Hepatocyte (in vitro differentiated cells): ENCODE measurements around the gene NAMPT. TPM values are rescaled to one million over a fixed set of nuclear protein-coding genes. Genes with fewer than 3 reads are reported as not detected.

Experiments
- DNase-seq: peaks from one replicate; pipeline ENCODE4 v3.0.0-alpha.2; 2016; ENCODE audit warnings: low spot score
- H2AFZ ChIP-seq: fragments of 200-600 bp; sonication (generic); 2 replicates; pipeline ENCODE4 v1.6.0; 2016; ENCODE audit warnings: antibody characterized with exemption, mild to moderate bottlenecking
- H3K27ac ChIP-seq: fragments of 200-600 bp; sonication (generic); 2 replicates; pipeline ENCODE4 v1.5.1; 2016; ENCODE audit warnings: mild to moderate bottlenecking
- H3K27me3 ChIP-seq: fragments of 200-600 bp; sonication (generic); 2 replicates; pipeline ENCODE4 v1.6.1; 2016
- H3K36me3 ChIP-seq: fragments of 200-600 bp; sonication (generic); replicated peaks from 2 replicates; pipeline ENCODE4 v1.5.1; 2016; ENCODE audit warnings: low read depth; ENCODE audit not compliant: insufficient read depth
- H3K4me1 ChIP-seq: fragments of 200-600 bp; sonication (generic); 2 replicates; pipeline ENCODE4 v1.5.1; 2016; ENCODE audit warnings: mild to moderate bottlenecking, moderate library complexity; ENCODE audit not compliant: insufficient read depth
- H3K4me2 ChIP-seq: fragments of 200-600 bp; sonication (generic); 2 replicates; pipeline ENCODE4 v1.6.0; 2016
- H3K4me3 ChIP-seq: fragments of 200-600 bp; sonication (generic); 2 replicates; pipeline ENCODE4 v1.5.1; 2016; ENCODE audit warnings: mild to moderate bottlenecking
- H3K79me2 ChIP-seq: fragments of 200-600 bp; sonication (generic); 2 replicates; pipeline ENCODE4 v1.6.0; 2017; ENCODE audit warnings: mild to moderate bottlenecking
- H3K9me2 ChIP-seq: fragments of 200-600 bp; sonication (generic); replicated peaks from 2 replicates; pipeline ENCODE4 v1.6.0; 2017; ENCODE audit warnings: mild to moderate bottlenecking; ENCODE audit not compliant: insufficient read depth
- H3K9me3 ChIP-seq: fragments of 200-600 bp; sonication (generic); 2 replicates; pipeline ENCODE4 v1.5.1; 2016; ENCODE audit warnings: low read depth, mild to moderate bottlenecking
- H4K20me1 ChIP-seq: fragments of 200-600 bp; sonication (generic); 2 replicates; pipeline ENCODE4 v1.6.0; 2016; ENCODE audit warnings: mild to moderate bottlenecking; ENCODE audit not compliant: insufficient read depth, poor library complexity, severe bottlenecking
- EZH2 ChIP-seq: fragments of 200-600 bp; sonication (generic); IDR thresholded peaks from 2 replicates; pipeline ENCODE4 v1.6.1; 2016; ENCODE audit warnings: antibody characterized with exemption, mild to moderate bottlenecking, borderline replicate concordance
- EZH2phosphoT487 ChIP-seq: fragments of 200-600 bp; sonication (generic); IDR thresholded peaks from one replicate; pipeline ENCODE4 v1.6.1; 2018; ENCODE audit warnings: antibody characterized with exemption, mild to moderate bottlenecking, low read depth, moderate library complexity; ENCODE audit not compliant: unreplicated experiment, severe bottlenecking
- WGBS: methylation state at CpG from one replicate; pipeline ENCODE4 v1.1.6; 2016; ENCODE audit warnings: low lambda C conversion rate; ENCODE audit errors: missing lambda C conversion rate; 5-methylcytosine and 5-hydroxymethylcytosine counted together
- polyA plus RNA-seq: library from polyadenylated mRNA; unstranded; fragments of >200 nt; fragmentation: Nextera tagmentation; extraction: Ambion mirVana; gene quantifications from 2 replicates; pipeline ENCODE4 v1.2.1, GENCODE V29; 2016
- total RNA-seq: library from RNA; depleted of rRNA; stranded (reverse); fragments of >200 nt; gene quantifications from 2 replicates; pipeline ENCODE4 v1.2.3, GENCODE V29; 2014
- TF ChIP-seq, protein P1 (sequence below): fragments of 200-600 bp; sonication (generic); IDR thresholded peaks from 2 replicates; pipeline ENCODE4 v1.5.1; 2016; ENCODE audit warnings: antibody characterized with exemption, mild to moderate bottlenecking; ENCODE audit not compliant: poor library complexity

The NAMPT gene
- total and polyA plus RNA-seq, 2 experiments from 2014 or later: 71.8 to 299 TPM

DNA sequence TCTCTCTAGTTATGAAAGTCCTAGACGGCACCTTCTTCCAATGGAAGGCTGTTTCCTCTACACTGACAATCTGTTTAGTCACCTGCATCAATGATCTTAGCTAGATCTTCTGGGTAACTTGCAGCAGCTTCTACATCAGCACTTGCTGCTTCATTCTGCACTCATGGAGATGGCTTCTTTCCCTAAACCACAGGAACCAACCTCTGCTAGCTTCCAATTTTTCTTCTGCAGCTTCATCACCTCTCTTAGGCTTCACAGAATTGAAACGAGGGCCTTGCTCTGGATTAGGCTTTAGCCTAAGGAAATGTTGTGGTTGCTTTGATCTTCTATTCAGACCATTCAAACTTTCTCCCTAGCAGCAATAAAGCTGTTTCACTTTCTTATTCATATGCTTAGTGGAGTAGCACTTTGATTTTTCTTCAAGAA, 24.6 kb downstream of the NAMPT start:
- no peaks in the 10 kb centered on the region for H3K4me1 ChIP-seq
- peaks cover 4% of the 10 kb centered on the region for H3K79me2 ChIP-seq
- H2AFZ ChIP-seq: no peak overlapping the region
- no peak overlapping the region for H3K4me3 ChIP-seq
- no peak overlapping the region for H3K27ac ChIP-seq
- no peaks in the 10 kb centered on the region for H4K20me1 ChIP-seq
- WGBS: 59% methylated on average over 2 of the region's 2 CpGs
- no peak overlapping the region for H3K4me2 ChIP-seq
- no peaks in the 10 kb centered on the region for H3K27me3 ChIP-seq
- no peak for DNase-seq
- no peak for TF ChIP-seq EZH2phosphoT487
- TF ChIP-seq EZH2: no peak
- TF ChIP-seq, protein P1, sequence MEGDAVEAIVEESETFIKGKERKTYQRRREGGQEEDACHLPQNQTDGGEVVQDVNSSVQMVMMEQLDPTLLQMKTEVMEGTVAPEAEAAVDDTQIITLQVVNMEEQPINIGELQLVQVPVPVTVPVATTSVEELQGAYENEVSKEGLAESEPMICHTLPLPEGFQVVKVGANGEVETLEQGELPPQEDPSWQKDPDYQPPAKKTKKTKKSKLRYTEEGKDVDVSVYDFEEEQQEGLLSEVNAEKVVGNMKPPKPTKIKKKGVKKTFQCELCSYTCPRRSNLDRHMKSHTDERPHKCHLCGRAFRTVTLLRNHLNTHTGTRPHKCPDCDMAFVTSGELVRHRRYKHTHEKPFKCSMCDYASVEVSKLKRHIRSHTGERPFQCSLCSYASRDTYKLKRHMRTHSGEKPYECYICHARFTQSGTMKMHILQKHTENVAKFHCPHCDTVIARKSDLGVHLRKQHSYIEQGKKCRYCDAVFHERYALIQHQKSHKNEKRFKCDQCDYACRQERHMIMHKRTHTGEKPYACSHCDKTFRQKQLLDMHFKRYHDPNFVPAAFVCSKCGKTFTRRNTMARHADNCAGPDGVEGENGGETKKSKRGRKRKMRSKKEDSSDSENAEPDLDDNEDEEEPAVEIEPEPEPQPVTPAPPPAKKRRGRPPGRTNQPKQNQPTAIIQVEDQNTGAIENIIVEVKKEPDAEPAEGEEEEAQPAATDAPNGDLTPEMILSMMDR: no peak
- H3K9me2 ChIP-seq: no peaks in the 10 kb centered on the region
- H3K36me3 ChIP-seq: peaks cover 5% of the 10 kb centered on the region
- no peaks in the 10 kb centered on the region for H3K9me3 ChIP-seq

GRCh38 chr7:106258789-106259188, 26.0 kb downstream of the NAMPT start:
- Histone ChIP-seq H3K9me3 (no peaks in the 10 kb centered on the region), H3K79me2 (peaks cover 4% of the 10 kb centered on the region), H3K36me3 (peaks cover 5% of the 10 kb centered on the region), H4K20me1 (no peaks in the 10 kb centered on the region), H3K27me3 (no peaks in the 10 kb centered on the region), H3K4me1 (no peaks in the 10 kb centered on the region), H3K9me2 (no peaks in the 10 kb centered on the region), H3K4me2 (no peak overlapping the region), H2AFZ (no peak overlapping the region), H3K27ac (no peak overlapping the region), H3K4me3 (no peak overlapping the region)
- 83% methylated on average over 7 of the region's 7 CpGs for WGBS
- no peak for DNase-seq
- TF ChIP-seq EZH2phosphoT487 (no peak), EZH2 (no peak)
- TF ChIP-seq, protein P1: no peak

DNA sequence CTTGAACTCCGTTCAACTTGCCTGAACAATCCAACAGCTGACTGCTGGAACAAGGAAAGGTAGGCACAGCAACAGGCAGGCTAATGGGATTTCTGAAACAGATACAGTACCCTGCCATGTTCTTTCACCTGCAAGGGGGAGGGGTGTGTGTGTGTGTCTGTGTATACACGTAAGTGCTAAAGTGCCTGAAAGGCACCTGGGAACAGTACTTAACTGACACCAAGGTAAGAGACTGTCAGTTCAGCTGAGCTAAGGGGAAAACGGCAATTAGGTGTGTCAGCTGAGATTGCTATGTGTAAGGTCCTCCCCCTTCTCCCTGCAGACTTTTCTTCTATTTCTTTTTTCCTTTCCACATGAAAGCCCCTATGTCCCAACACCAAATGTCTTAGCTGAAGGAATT, 27.0 kb downstream of the NAMPT start:
- Histone ChIP-seq H3K4me2 (no peak overlapping the region), H2AFZ (no peak overlapping the region), H3K4me3 (no peak overlapping the region), H3K4me1 (no peaks in the 10 kb centered on the region), H4K20me1 (no peaks in the 10 kb centered on the region), H3K27me3 (no peaks in the 10 kb centered on the region), H3K9me2 (no peaks in the 10 kb centered on the region), H3K79me2 (peaks cover 4% of the 10 kb centered on the region), H3K27ac (no peak overlapping the region), H3K9me3 (no peaks in the 10 kb centered on the region), H3K36me3 (peaks cover 5% of the 10 kb centered on the region)
- no peak for DNase-seq
- no peak for TF ChIP-seq EZH2phosphoT487
- no peak for TF ChIP-seq EZH2
- TF ChIP-seq, protein P1: no peak
- WGBS: 85% methylated on average over 3 of the region's 3 CpGs

DNA sequence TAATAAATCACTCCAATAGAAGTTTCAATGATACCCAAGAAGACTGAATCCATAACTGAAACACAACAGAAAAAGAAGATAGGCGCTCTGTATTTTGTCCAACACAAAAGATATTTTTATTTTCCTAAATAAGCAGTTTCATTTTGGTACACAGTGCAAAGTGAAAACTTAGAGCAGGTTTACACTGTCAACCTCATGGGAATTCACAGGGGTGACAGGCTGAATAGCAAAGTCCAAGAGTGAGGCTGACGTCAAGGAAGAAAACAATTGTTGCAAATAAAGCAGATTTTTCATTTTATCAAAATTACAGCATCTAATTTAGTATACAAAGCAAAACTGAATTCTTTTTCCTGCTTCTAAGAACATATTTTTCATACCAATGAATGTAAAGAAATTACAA, 28.6 kb downstream of the NAMPT start:
- Histone ChIP-seq H2AFZ (no peak overlapping the region), H3K4me2 (no peak overlapping the region), H3K4me1 (no peaks in the 10 kb centered on the region), H3K27ac (no peak overlapping the region), H3K27me3 (no peaks in the 10 kb centered on the region), H3K4me3 (no peak overlapping the region), H3K9me2 (no peaks in the 10 kb centered on the region), H4K20me1 (no peaks in the 10 kb centered on the region), H3K9me3 (no peaks in the 10 kb centered on the region), H3K79me2 (peaks cover 4% of the 10 kb centered on the region), H3K36me3 (peaks cover 5% of the 10 kb centered on the region)
- TF ChIP-seq, protein P1: no peak
- no peak for TF ChIP-seq EZH2
- no peak for TF ChIP-seq EZH2phosphoT487
- WGBS: 96% methylated on average over 2 of the region's 2 CpGs
- DNase-seq: no peak
